SK-N-MC (cell line): ENCODE measurements around the gene USP20.
A peak's percentile ranks its signal among the peaks of the same experiment; 100 is the strongest.

ENCODE experiments used
- DNase-seq: peaks from one replicate; pipeline ENCODE4 v3.0.0-alpha.2; 2011; ENCODE audit warnings: low read depth, low spot score
- H3K27ac ChIP-seq: fragments of 200-600 bp; sonication (generic); 2 replicates; pipeline ENCODE4 v1.5.1; 2016; ENCODE audit warnings: mixed run types
- H3K36me3 ChIP-seq: fragments of 200-600 bp; sonication (generic); 2 replicates; pipeline ENCODE4 v1.6.1; 2017; ENCODE audit warnings: antibody characterized with exemption, low read length, mixed read lengths; ENCODE audit not compliant: insufficient read depth
- H3K4me3 ChIP-seq: fragments of 200-600 bp; sonication (generic); 2 replicates; pipeline ENCODE4 v1.5.1; 2016
- H3K9ac ChIP-seq: fragments of 200-600 bp; sonication (generic); 2 replicates; pipeline ENCODE4 v1.8.0; 2017; ENCODE audit warnings: mixed run types, mixed read lengths; ENCODE audit not compliant: insufficient read length
- H3K9me3 ChIP-seq: fragments of 200-600 bp; sonication (generic); 2 replicates; pipeline ENCODE4 v1.6.1; 2017; ENCODE audit warnings: low read depth, mild to moderate bottlenecking, antibody characterized with exemption, low read length, moderate library complexity, mixed read lengths
- EZH2 ChIP-seq: fragments of 200-600 bp; sonication (generic); IDR thresholded peaks from one replicate; pipeline ENCODE4 v1.6.1; 2017; ENCODE audit warnings: antibody characterized with exemption
- FOXP2 ChIP-seq: optimal IDR thresholded peaks from 2 replicates; pipeline ENCODE3; 2011; ENCODE audit warnings: mild to moderate bottlenecking, moderate library complexity; ENCODE audit not compliant: insufficient read depth; ENCODE audit errors: extremely low read length, control extremely low read depth
- POLR2AphosphoS5 ChIP-seq: IDR thresholded peaks from 2 replicates; pipeline ENCODE4 v1.6.1; 2012; ENCODE audit warnings: mild to moderate bottlenecking, low read depth, low read length, borderline replicate concordance

The USP20 gene

GRCh38 chr9:129881547-129882324 lies 46.5 kb downstream of the USP20 start:
- no peaks in the 10 kb centered on the region for H3K9me3 ChIP-seq
- H3K36me3 ChIP-seq: no peaks in the 10 kb centered on the region; the same call in 1 of the 2 replicates
- TF ChIP-seq POLR2AphosphoS5 (no peak), FOXP2 (no peak), EZH2 (no peak)
- DNase-seq: no peak
- H3K27ac ChIP-seq: peak overlapping the region; percentile 59; the same call in 1 of the 2 replicates
- H3K9ac ChIP-seq: no peak overlapping the region
- H3K4me3 ChIP-seq: no peak overlapping the region

- TF ChIP-seq EZH2 (no peak), POLR2AphosphoS5 (peak; percentile 52; the same call in 1 of the 2 replicates), FOXP2 (peak; percentile 14)
Measured at GRCh38 chr9:129884220-129885017, 49.2 kb downstream of the USP20 start.

DNA sequence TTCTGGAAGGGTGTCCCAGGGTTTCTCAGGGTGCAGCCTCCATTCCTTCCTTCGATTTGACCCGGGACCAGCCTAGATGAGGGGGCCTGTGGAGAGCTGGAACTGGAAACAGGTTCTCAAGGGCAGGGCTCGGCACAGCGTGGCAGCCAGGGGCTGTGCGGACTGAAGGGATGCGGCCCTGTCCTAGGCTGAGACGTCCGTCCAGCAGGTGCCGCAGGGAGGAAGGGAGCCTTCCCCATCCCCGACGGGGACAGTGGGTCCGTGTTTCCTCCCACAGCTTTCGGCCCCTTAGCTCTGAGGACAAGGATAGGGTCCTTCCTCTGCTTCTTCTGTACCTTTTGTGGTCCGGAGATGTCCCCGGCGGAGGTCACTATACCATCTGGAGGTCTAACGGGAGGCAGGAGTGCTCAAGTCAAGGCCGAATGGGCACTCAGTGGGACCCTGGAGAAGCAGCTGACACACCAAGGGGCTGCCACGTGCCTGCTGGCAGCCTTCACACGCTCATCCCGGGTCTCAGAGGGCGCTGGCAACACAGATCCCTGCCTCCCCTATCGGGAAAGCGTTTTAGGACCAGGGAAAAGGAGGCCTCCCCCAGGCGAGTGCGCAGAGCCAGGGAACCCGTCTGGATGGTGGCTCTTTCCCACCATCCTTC lies 49.9 kb downstream of the USP20 start:
- H3K9ac ChIP-seq: no peak overlapping the region
- peak overlapping the region; percentile 81 for H3K27ac ChIP-seq
- no peak for TF ChIP-seq POLR2AphosphoS5
- TF ChIP-seq FOXP2: no peak
- H3K9me3 ChIP-seq: no peaks in the 10 kb centered on the region
- peaks cover 21% of the 10 kb centered on the region for H3K36me3 ChIP-seq
- peak overlapping the region; percentile 63 for H3K4me3 ChIP-seq
- no peak for DNase-seq

More at GRCh38 chr9:129884220-129885017, 49.2 kb downstream of the USP20 start:
- Histone ChIP-seq H3K9me3 (no peaks in the 10 kb centered on the region), H3K27ac (peak overlapping the region; percentile 81), H3K4me3 (peak overlapping the region; percentile 63), H3K9ac (peak overlapping the region; percentile 28), H3K36me3 (peaks cover 14% of the 10 kb centered on the region)
- DNase-seq: peak; percentile 70

- H3K4me3 ChIP-seq: no peak overlapping the region
- no peak overlapping the region for H3K9ac ChIP-seq
- no peak for TF ChIP-seq FOXP2
- no peak for TF ChIP-seq POLR2AphosphoS5
- TF ChIP-seq EZH2: no peak
- DNase-seq: no peak
- H3K36me3 ChIP-seq: peaks cover 21% of the 10 kb centered on the region
- H3K9me3 ChIP-seq: no peaks in the 10 kb centered on the region
- H3K27ac ChIP-seq: peak overlapping the region; percentile 81
Measured at GRCh38 chr9:129885670-129886106, 50.4 kb downstream of the USP20 start.

DNA sequence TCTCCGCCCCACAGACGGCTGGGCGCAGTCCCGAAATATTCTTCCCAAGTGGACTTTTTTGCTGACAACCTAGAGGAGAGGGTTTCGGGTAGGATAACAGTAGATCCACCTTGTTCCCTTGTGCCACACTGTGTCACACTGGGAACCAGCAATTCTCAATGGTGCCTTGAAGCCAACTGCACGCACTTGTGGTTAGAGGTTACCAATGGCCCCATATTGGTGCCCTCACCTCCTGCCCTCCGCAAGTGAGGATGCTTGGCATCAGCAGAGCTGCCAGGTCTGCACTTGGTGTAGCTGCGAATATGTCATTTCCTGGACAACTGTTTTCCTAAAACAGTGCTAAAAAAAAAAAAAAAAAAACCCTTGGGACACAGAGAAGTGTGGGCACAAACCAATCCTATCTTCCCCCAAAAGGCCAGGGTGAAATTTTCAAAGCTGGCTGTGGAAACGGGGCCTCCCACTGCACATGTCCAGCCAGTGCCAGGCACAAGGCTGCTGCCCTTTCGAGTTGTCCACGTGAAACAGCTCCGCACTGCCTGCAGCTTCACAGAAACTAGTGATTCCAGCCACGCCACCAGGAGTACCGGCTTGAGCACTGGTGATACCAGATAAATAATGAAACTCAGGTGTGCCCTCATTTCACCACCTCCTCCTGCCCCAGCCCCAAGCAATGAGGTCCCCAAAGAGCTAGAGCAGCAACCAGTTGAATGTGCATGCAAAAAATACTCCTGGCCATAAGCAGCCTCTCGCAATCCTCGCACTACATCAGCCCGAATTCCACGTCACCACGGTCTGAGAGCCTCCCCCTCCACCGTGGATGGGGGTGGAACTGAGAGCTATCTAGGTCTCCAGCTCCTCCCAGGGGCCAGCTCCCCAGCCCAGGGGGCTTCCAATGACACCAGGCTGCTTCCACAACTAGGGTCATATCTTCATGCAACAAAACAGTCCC lies 51.2 kb downstream of the USP20 start:
- no peaks in the 10 kb centered on the region for H3K9me3 ChIP-seq
- no peak overlapping the region for H3K4me3 ChIP-seq
- H3K9ac ChIP-seq: no peak overlapping the region
- peaks cover 26% of the 10 kb centered on the region for H3K36me3 ChIP-seq
- TF ChIP-seq EZH2 (no peak), POLR2AphosphoS5 (no peak), FOXP2 (no peak)
- no peak for DNase-seq
- peak overlapping the region; percentile 78 for H3K27ac ChIP-seq

DNA sequence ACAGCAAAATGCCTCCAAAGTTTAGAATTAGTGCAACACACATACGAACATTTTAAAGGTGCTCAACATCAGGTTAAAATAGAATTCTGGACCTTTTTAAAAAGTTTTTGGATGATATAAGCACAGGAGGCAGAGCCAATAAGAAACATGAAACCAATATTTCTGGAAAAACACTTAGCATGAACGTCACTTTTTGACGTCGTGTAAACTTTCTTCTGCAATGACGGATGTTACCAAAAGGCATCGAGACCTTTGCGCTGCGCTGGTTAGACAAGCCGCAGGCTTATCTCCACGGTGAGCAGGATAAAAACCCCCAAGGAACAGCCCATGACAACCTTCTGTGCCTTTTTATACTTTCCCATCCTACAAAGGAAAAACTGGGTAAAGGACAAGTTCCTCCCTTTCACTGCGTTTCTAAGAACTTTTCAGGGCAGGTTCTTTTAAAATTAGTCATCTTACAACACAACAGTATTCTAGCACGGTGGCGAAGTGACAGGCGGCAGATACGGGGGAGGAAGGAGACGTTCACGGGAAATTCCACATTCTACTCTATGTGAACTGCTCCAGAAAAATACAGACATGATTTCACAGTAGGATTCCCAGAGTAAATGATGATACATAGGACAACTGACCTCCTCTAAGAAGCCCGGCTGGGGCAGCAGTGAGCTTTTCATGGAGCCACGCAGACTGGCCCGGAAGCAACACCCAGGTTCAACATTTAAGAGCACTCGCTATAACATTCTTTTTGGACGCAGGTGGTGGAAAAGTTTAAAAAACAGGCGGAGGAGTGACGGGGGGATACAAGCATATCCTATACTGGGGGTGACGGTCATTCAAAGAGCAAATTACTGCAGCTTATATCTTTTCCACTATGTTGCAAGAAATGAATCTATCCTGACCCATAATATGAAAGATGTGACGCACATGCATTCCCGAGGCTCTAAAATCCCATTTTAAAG lies 52.4 kb downstream of the USP20 start:
- Histone ChIP-seq H3K36me3 (peaks cover 28% of the 10 kb centered on the region), H3K9me3 (no peaks in the 10 kb centered on the region), H3K27ac (peak overlapping the region; percentile 78), H3K9ac (no peak overlapping the region), H3K4me3 (no peak overlapping the region)
- DNase-seq: no peak
- TF ChIP-seq FOXP2: no peak
- TF ChIP-seq POLR2AphosphoS5: no peak
- no peak for TF ChIP-seq EZH2
